Measurements from ENCODE around the gene PLCB3.

Gene PLCB3

GRCh38 chr11:64210301-64211020 lies 40.9 kb upstream of the PLCB3 start:
- in situ Hi-C loops (cut with HindIII; ENCODE audit: low sequenced_read_pairs), result no loop called here
- H3K4me3 ChIP-seq (ENCODE audit: low read depth, low read length), result no peak overlapping the region

GRCh38 chr11:64211181-64211872 lies 40.0 kb upstream of the PLCB3 start:
- in situ Hi-C loops (cut with HindIII; ENCODE audit: low sequenced_read_pairs), result no loop called here
- TF ChIP-seq CTCF (IDR thresholded peaks at IDR 0.05; ENCODE audit: low read depth, low read length), result no peak
- no peak for DNase-seq (ENCODE audit: low read depth, low spot score)
- H3K4me3 ChIP-seq (ENCODE audit: low read depth, low read length), result no peak overlapping the region

More at GRCh38 chr11:64210301-64211020, 40.9 kb upstream of the PLCB3 start:
- TF ChIP-seq CTCF (IDR thresholded peaks at IDR 0.05; ENCODE audit: low read depth, low read length), result no peak
- DNase-seq (ENCODE audit: low read depth, low spot score), result no peak

GRCh38 chr11:64216879-64217278 lies 34.5 kb upstream of the PLCB3 start:
- no peak for DNase-seq (ENCODE audit: low read depth, low spot score)
- no peak overlapping the region for H3K4me3 ChIP-seq (ENCODE audit: low read depth, low read length)
- in situ Hi-C loops (cut with HindIII; ENCODE audit: low sequenced_read_pairs), result no loop called here
- no peak for TF ChIP-seq CTCF (IDR thresholded peaks at IDR 0.05; ENCODE audit: low read depth, low read length)

- no peak overlapping the region for H3K4me3 ChIP-seq (ENCODE audit: low read depth, low read length)
- DNase-seq (ENCODE audit: low read depth, low spot score), result no peak
- in situ Hi-C loops (cut with HindIII; ENCODE audit: low sequenced_read_pairs), result no loop called here
- no peak for TF ChIP-seq CTCF (IDR thresholded peaks at IDR 0.05; ENCODE audit: low read depth, low read length)
Observed at GRCh38 chr11:64218628-64219353, 32.5 kb upstream of the PLCB3 start.

- H3K4me3 ChIP-seq (ENCODE audit: low read depth, low read length), result no peak overlapping the region
- DNase-seq (ENCODE audit: low read depth, low spot score), result no peak
- in situ Hi-C loops (cut with HindIII; ENCODE audit: low sequenced_read_pairs), result no loop called here
- TF ChIP-seq CTCF (IDR thresholded peaks at IDR 0.05; ENCODE audit: low read depth, low read length), result no peak
Observed at GRCh38 chr11:64219354-64219684, 32.0 kb upstream of the PLCB3 start.

GRCh38 chr11:64219755-64220154 lies 31.6 kb upstream of the PLCB3 start:
- in situ Hi-C loops (cut with HindIII; ENCODE audit: low sequenced_read_pairs), result no loop called here
- no peak for TF ChIP-seq CTCF (IDR thresholded peaks at IDR 0.05; ENCODE audit: low read depth, low read length)
- DNase-seq (ENCODE audit: low read depth, low spot score), result no peak
- H3K4me3 ChIP-seq (ENCODE audit: low read depth, low read length), result no peak overlapping the region
